HG03039 (cell line): ENCODE measurements around the gene ELP2.

Experiments used
- ATAC-seq: cut with Tn5 transposase; IDR thresholded peaks from one replicate; pipeline ENCODE4 v1.9.1; 2021; ENCODE audit warnings: mild to moderate bottlenecking, moderate library complexity; ENCODE audit not compliant: unreplicated experiment

The ELP2 gene

GRCh38 chr18:36212301-36213171 lies 82.8 kb downstream of the ELP2 start:
- ATAC-seq = no peak

GRCh38 chr18:36214811-36215210 lies 85.1 kb downstream of the ELP2 start:
- no peak for ATAC-seq

DNA sequence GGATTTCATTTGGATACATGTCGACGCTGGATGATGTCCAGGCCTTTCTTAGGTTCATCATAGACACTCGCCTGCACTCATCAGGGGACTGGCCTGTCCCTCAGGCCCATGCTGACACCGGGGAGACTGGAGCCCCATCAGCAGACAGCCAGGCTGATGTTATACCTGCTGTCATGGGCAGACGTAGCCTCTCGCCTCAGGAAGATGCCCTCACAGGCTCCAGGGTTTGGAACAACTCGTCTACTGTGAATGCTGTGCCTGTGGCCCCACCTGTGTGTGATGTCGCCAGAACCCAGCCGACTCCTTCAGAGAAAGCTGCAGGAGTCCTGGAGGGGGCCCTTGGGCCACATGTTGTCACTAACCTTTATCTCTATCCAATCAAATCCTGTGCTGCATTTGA lies 85.9 kb downstream of the ELP2 start:
- ATAC-seq = no peak

GRCh38 chr18:36217348-36217747 lies 87.6 kb downstream of the ELP2 start:
- ATAC-seq = no peak

DNA sequence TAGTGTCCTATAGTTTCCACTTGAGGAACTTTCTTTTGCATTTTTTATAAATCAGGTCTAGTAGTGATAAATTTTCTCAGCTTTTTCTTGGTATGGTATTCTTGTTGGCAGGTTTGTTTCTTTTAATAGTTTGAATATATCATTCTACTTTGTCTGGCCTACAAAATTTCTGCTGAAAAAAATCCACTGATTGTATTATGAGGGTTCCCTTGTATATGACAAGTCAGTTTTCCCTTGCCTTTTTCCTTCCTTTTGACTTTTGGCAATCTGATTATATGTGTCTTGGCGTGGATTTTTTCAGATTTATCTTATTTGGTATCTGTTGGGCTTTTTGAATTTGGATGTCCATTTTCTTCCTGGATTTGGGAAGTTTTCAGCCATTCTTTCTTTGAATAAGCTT lies 99.5 kb downstream of the ELP2 start:
- ATAC-seq = no peak
